ENCODE data around the gene CDH13.

- TF ChIP-seq POLR2A (IDR thresholded peaks at IDR 0.05) (no peak), CTCF (IDR thresholded peaks at IDR 0.05) (no peak)
These were observed 214.3 kb downstream of the CDH13 start for GRCh38 chr16:82841108-82841507.

Measured in body of pancreas (tissue), 4 donors.